DMS153 treated with DMSO at 0.1 percent for 48 hours (cell line): ENCODE measurements around the gene EFCAB12.
"Not testable (repeated sequence)": the region's sequence is repeated elsewhere in the genome, so short reads cannot be mapped to it uniquely, and the experiment has no call there.

Experiments
- DNase-seq: peaks from one replicate; lab custom pipeline; 2025; ENCODE audit not compliant: unreplicated experiment; lab: John Stamatoyannopoulos, UW

Gene EFCAB12

GRCh38 chr3:129371041-129371826 lies 57.2 kb downstream of the EFCAB12 start:
- DNase-seq: no peak

DNA sequence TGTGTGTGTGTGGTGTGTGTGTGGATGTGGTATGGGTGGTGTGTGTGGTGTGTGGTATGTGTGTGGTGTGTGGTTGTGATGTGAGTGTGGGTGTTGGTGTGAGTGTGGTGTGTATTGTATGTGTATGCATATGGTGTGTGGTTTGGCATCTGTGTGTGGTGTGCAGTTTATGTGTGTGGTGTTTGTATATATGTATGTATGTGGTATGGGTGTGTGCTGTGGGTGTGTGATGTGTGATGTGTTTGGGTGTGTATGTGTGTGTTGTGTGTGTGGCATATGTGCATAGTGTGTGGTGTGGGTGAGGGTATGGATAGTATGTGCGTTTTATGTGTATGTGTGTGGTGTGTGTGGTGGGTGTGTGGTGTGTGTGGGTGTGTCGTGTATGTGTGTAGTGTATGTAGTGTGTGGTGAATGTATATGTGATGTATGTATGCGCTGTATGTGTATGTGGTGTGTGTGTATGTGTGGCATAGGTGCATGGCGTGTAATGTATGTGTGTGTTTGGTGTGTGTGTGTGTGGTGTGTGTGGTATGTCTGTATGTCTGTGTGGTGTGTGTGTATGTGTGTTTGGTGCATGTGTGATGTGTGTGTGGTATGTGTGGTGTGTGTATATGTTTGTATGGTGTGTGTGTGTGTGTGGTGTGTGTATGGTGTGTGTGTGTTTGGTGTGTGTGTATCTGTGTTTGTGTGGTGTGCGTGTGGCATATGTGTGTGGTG lies 58.0 kb downstream of the EFCAB12 start:
- no peak for DNase-seq

DNA sequence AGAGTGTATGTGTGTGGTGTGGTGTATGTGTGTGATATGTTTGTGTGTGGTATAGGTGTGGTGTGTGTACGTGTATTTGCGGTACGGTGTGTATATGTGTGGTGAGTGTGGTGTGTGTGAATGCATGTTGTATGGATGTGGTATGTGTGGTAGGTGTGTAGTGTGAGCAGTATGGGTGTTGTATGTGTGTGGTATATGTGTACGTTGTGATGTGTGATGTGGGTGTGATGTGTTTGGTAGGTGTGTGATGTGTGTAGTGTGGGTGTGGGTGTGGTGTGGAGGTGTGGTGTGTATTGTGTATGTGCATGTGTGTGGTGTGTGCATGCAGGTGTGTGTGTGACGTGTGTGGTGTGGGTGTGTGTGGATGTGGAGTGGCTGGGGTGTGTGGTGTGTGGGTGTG lies 58.7 kb downstream of the EFCAB12 start:
- no peak for DNase-seq

- DNase-seq: no peak
Observed at GRCh38 chr3:129367821-129368220, 60.6 kb downstream of the EFCAB12 start.

DNA sequence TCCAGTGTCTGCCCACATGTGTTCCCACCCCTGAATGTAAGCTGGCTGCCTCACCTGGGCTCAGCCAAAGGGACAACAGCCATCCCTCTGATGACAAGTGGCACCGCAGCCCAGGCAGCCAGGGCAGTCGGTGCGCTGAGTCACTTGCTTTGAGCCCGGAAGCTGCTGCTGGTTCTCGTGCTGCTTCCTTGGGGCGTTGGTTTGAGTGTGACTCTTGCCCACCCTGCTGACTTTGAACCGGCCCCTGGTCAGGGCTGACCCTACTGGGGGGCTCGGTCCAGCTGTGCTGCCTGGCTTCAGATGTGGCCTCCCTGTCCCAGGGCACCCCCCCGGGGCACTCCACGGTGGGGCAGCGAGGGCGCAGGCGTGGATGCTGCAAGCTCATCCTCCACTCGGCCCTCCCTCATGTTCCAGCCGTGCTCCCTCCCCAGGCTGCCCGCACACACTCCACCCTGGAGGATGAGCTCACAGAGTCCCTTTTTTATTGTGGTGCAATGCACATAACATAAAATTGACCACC lies 62.1 kb downstream of the EFCAB12 start:
- DNase-seq: no peak

DNA sequence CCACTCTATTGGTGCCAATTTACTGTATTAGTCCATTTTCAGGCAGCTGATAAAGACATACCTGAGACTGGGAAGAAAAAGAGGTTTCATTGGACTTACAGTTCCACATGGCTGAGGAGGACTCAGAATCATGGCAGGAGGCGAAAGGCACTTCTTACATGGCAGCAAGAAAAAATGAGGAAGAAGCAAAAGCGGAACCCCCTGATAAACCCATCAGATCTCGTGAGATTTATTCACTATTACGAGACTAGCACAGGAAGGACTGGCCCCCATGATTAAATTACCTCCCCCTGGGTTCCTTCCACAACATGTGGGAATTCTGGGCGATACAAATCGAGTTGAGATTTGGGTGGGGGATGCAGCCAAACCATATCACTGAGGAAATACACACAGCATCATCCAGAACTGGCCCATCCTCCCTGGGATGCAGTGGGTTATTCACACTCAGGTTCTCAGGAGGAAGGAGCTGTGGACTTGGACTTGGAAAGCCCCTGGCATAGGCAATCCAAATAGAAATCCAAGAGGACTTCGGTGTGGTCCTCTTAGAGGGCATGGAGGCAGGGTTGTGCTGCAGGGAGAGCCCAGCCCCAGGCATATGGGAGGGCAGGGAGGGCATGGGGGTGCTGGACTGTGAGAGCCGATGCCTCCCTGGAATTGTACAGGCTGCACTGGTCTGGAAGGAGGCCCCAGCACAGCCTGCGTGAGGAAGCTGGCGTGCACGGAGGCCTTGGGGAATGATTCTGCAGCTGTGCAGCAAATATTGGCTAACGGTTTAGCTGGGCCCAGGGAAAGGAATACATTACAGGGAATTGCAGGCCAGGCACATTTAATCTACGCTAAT lies 62.9 kb downstream of the EFCAB12 start:
- no peak for DNase-seq

GRCh38 chr3:129364811-129365210 lies 63.6 kb downstream of the EFCAB12 start:
- DNase-seq: not testable (repeated sequence)

DNA sequence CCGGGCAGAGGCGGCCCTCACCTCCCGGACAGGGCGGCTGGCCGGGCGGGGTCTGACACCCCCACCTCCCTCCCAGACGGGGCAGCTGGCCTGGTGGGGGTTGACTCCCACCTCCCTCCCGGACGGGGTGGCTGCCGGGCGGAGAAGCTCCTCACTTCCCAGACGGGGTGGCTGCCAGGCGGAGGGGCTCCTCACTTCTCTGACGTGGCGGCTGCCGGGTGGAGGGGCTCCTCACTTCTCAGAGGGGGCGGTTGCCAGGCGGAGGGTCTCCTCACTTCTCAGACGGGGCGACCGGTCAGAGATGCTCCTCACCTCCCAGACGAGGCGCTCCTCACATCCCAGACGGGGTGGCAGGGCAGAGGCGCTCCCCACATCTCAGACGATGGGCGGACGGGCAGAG lies 65.1 kb downstream of the EFCAB12 start:
- DNase-seq: not testable (repeated sequence)

- DNase-seq: no peak
Observed at GRCh38 chr3:129360705-129361460, 67.6 kb downstream of the EFCAB12 start.

- DNase-seq: no peak
Observed at GRCh38 chr3:129360171-129360611, 68.2 kb downstream of the EFCAB12 start.

DNA sequence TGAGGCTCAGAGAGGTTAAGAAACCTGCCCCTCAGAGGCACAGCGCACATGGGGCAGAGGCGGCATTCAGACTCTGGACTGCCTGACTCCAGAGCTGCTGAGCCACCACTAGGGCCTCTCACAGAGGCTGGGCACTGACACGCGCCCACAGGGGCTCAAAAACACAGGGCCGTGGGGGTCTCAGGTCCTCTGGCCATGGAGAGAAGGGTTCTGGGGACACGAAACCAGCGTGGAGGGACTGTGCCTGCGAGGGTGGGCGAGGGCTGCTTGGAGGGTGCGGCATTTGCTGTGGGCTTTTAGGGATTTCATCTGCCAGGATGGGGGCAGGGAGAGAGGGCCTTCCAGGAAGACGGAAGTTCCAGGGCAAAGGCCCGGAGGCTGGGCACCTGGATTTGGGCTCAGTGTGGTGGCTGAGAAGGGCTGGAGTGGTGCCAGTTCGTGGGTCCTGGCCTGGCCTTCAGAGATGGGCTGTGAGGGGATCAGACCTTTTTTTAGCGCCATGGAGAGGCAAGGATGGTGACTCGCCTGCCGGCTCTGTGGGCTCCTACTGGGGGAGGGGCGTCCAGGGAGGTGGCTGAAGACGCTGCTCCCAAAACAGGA lies 69.6 kb downstream of the EFCAB12 start:
- no peak for DNase-seq

- no peak for DNase-seq
Observed at GRCh38 chr3:129358177-129358771, 70.2 kb downstream of the EFCAB12 start.

GRCh38 chr3:129357616-129358015 lies 70.8 kb downstream of the EFCAB12 start:
- DNase-seq: no peak

DNA sequence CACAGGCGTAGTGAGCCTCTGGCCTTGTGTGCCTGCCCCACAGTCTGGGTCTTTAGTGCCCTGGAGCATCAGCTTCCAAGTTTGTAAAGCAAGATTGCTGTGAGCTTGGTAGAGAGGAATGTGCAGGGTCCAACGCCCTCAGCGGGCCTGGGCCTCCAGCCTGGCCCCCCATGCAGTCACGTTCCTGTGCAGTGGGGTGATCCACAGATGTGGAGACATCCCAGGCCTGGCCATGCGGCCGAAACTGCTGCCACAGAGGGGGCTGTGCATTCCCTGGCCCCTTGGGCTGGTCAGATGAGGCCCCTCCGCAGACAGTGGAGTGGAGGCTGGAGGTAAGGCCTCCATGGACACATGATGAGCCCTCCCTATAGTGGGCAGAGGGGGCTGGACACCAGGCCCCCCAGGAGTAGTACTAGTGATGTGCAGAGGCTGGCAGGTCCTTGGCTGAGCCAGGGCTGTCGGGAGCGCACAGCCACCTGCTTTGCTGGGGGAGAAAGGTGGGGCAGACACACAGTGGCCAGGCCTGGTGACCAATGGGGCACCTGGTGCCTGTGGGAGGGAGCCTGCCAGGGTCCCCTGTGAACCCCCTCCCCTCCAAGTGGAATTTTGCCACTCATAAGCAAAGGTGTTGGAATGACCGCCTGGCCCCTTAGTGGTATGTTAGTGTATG lies 71.5 kb downstream of the EFCAB12 start:
- no peak for DNase-seq

DNA sequence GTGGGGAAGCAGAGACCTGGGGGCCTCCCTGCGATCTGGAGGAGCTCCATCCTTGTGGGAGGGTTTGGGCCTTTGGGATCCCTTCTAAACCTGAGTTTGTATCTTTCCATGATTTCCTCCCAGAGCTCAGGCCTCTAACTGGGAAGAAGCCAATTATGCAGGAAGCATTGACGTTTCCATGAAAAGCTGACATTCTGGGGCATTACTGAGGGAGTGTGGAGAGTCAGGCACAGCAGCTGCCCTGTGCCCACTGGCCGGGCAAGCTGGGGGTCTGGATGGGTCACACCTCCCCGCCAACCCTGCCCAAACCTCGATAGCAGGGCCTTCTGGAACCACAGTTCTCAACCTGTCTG lies 74.9 kb downstream of the EFCAB12 start:
- DNase-seq: no peak

GRCh38 chr3:129352650-129353588 lies 75.5 kb downstream of the EFCAB12 start:
- DNase-seq: no peak

- DNase-seq: no peak
Observed at GRCh38 chr3:129352045-129352444, 76.4 kb downstream of the EFCAB12 start.
